Prostate gland (tissue), 2 donors: ENCODE results near the gene SCYL1.

Experiments
- CTCF ChIP-seq, 4 experiments: fragments of 200-600 bp in 2 of 4; fragments of 450-650 bp in 2 of 4; sonication (generic) in 2 of 4; IDR thresholded peaks; 1 replicate in 3 of 4; 2 replicates in 1 of 4; pipeline ENCODE4 v1.5.1; 2016 to 2019; ENCODE audit warnings: antibody characterized with exemption in 4 of 4, mild to moderate bottlenecking in 2 of 4, moderate library complexity in 2 of 4
- POLR2AphosphoS5 ChIP-seq: sonication (generic); formaldehyde crosslinking; IDR thresholded peaks from one replicate; pipeline ENCODE4 v1.6.1; 2017; ENCODE audit warnings: antibody characterized with exemption

GRCh38 chr11:65487467-65488272 lies 37.2 kb upstream of the SCYL1 start:
- TF ChIP-seq CTCF (IDR thresholded peaks at IDR 0.05) (no peak), POLR2AphosphoS5 (peak; percentile 98)
